Gastrocnemius medialis (tissue), 4 donors: ENCODE measurements around the gene VAV1. TPM values are rescaled to one million over a fixed set of nuclear protein-coding genes. Genes with fewer than 3 reads are reported as not detected.

Experiments
- ATAC-seq, 2 donors: fragments of 150-250 bp; one replicate each; pipeline ENCODE4 v1.9.1; 2016
- DNase-seq, 2 donors: peaks; one replicate each; pipeline ENCODE4 v3.0.0-alpha.2; 2019
- H3K27ac ChIP-seq, 4 donors: fragments of 200-600 bp; sonication (generic); 1 replicate in 1 of 4; 2 replicates in 3 of 4; pipeline ENCODE4 v1.5.1; 2016 to 2018; ENCODE audit warnings: mild to moderate bottlenecking in 2 of 4, moderate library complexity in 1 of 4
- H3K27me3 ChIP-seq, 3 donors: fragments of 200-600 bp; sonication (generic) in 2 of 3; 1 replicate in 1 of 3; 2 replicates in 2 of 3; pipeline versions ENCODE4 v1.5.1 to v1.6.0; 2016 to 2019; ENCODE audit warnings: mild to moderate bottlenecking in 1 of 3, moderate library complexity in 1 of 3
- H3K36me3 ChIP-seq, 2 donors: fragments of 200-600 bp; sonication (generic) in 1 of 2; one replicate each; pipeline ENCODE4 v1.5.1; 2017 to 2018
- H3K4me1 ChIP-seq, 2 donors: fragments of 200-600 bp; sonication (generic) in 1 of 2; one replicate each; pipeline ENCODE4 v1.5.1; 2016 to 2017; ENCODE audit warnings: mild to moderate bottlenecking in 2 of 2
- H3K4me3 ChIP-seq, 4 donors: fragments of 200-600 bp; sonication (generic) in 3 of 4; 1 replicate in 1 of 4; 2 replicates in 3 of 4; pipeline ENCODE4 v1.5.1; 2016 to 2019; ENCODE audit warnings: mild to moderate bottlenecking in 2 of 4
- H3K9me3 ChIP-seq, 3 donors: fragments of 200-600 bp; sonication (generic) in 2 of 3; 1 replicate in 1 of 3; 2 replicates in 2 of 3; pipeline ENCODE4 v1.5.1; 2016 to 2019
- CTCF ChIP-seq, 5 experiments: fragments of 450-650 bp in 3 of 5; fragments of 200-600 bp in 2 of 5; sonication (generic) in 2 of 5; IDR thresholded peaks in 4 of 5; conservative IDR thresholded peaks in 1 of 5; 1 replicate in 4 of 5; 2 replicates in 1 of 5; pipeline ENCODE4 v1.5.1; 2016 to 2019; ENCODE audit warnings: antibody characterized with exemption in 5 of 5, mild to moderate bottlenecking in 3 of 5, moderate library complexity in 3 of 5
- POLR2A ChIP-seq, 2 donors: fragments of 450-650 bp; IDR thresholded peaks; one replicate each; pipeline ENCODE4 v1.6.1; 2017; ENCODE audit warnings: antibody characterized with exemption in 2 of 2, mild to moderate bottlenecking in 2 of 2, moderate library complexity in 2 of 2
- in situ Hi-C, 4 donors: fragments of 200-750 bp; cut with MboI; loops; one replicate each; pipeline versions ENCODE4 v1.15.0 to v1.8.0; 2017; ENCODE audit warnings: low sequenced_read_pairs in 4 of 4
- intact Hi-C: fragments of 100-400 bp; cut with DNase I; formaldehyde crosslinking; loops from one replicate; pipeline ENCODE4 v1.15.1; 2023; ENCODE audit warnings: low total_unique reads
- total RNA-seq, 4 donors: library from RNA; depleted of rRNA; stranded (reverse); fragments of >200 nt; gene quantifications; one replicate each; pipeline versions ENCODE4 v1.1.0 to v1.2.3, GENCODE V29; 2016

VAV1 gene
- total RNA-seq, 4 donors from 2014 or later: 0.63 to 1.8 (median 0.96) TPM

DNA sequence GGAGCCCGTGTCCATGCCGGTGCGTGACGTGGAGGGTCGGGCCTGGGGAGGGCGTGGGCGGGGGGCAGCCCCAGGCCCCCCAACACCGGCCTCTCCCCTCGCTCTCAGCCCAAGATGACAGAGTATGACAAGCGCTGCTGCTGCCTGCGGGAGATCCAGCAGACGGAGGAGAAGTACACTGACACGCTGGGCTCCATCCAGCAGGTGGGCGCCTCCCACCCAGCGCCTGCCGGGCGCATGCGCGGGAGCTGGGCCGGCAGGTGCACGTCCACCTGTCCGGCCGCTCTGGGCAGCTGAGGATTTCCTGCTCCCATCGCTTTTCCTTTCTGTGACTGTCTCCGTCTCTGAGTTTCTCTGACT is 49.8 kb downstream of the VAV1 start:
- Histone ChIP-seq H3K9me3 (no peaks in the 10 kb centered on the region), H3K27ac (no peak overlapping the region), H3K36me3 (no peaks in the 10 kb centered on the region), H3K4me1 (no peaks in the 10 kb centered on the region), H3K4me3 (no peak overlapping the region), H3K27me3 (peaks cover 0 to 7% (median 0%) of the 10 kb centered on the region in 3 donors)
- intact Hi-C loops (no loop called here), in situ Hi-C loops (no loop called here)
- DNase-seq (no peak), ATAC-seq (no peak)
- no peak for TF ChIP-seq CTCF (IDR thresholded peaks at IDR 0.05 in 4 of 5, conservative IDR thresholded peaks at IDR 0.05 in 1 of 5)
- no peak for TF ChIP-seq POLR2A (IDR thresholded peaks at IDR 0.05)

DNA sequence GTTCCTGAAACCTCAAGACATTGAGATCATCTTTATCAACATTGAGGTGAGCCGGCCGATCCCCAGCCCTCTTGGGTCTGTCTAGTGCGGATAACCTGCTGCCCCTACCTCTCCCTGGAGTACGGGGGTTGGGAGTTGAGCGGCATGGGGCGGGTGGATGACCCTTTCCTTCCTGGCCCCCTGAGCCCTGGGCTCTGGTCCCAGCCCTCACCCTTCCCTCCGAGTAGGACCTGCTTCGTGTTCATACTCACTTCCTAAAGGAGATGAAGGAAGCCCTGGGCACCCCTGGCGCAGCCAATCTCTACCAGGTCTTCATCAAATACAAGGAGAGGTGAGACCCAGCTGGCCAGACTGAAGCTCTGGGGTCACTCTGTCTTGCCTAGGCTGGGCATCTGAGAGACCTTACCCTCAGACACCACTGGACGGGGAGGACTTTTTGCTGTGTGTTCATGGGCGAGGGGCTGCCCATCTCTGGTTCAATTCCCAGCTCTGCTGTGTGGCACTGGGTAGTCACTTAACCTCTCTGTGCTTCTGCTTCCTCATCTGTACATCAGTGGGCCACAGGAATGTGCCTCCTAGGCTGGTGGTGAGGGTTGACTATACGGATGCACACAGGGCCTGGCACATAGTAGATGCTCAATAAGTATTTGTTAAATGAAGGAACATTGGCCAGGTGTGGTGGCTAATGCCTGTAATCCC is 52.7 kb downstream of the VAV1 start:
- Histone ChIP-seq H3K27me3 (no peaks in the 10 kb centered on the region), H3K9me3 (no peaks in the 10 kb centered on the region), H3K4me1 (no peaks in the 10 kb centered on the region), H3K36me3 (no peaks in the 10 kb centered on the region), H3K4me3 (no peak overlapping the region), H3K27ac (no peak overlapping the region)
- TF ChIP-seq POLR2A (IDR thresholded peaks at IDR 0.05) (no peak), CTCF (IDR thresholded peaks at IDR 0.05 in 4 of 5, conservative IDR thresholded peaks at IDR 0.05 in 1 of 5) (no peak)
- in situ Hi-C loops: no loop called here
- intact Hi-C loops: no loop called here
- no peak for ATAC-seq
- no peak for DNase-seq

GRCh38 chr19:6826281-6826920 is 53.9 kb downstream of the VAV1 start:
- Histone ChIP-seq H3K36me3 (no peaks in the 10 kb centered on the region), H3K4me3 (no peak overlapping the region), H3K9me3 (no peaks in the 10 kb centered on the region), H3K27me3 (no peaks in the 10 kb centered on the region), H3K4me1 (no peaks in the 10 kb centered on the region), H3K27ac (no peak overlapping the region)
- no peak for ATAC-seq
- TF ChIP-seq CTCF (IDR thresholded peaks at IDR 0.05 in 4 of 5, conservative IDR thresholded peaks at IDR 0.05 in 1 of 5): no peak
- TF ChIP-seq POLR2A (IDR thresholded peaks at IDR 0.05): no peak
- DNase-seq: no peak
- in situ Hi-C loops: no loop called here
- intact Hi-C loops: no loop called here

- no peak overlapping the region for H3K4me3 ChIP-seq
- in situ Hi-C loops (no loop called here), intact Hi-C loops (no loop called here)
- DNase-seq: no peak
- H3K27ac ChIP-seq: no peak overlapping the region
- no peaks in the 10 kb centered on the region for H3K4me1 ChIP-seq
- H3K9me3 ChIP-seq: no peaks in the 10 kb centered on the region
- no peaks in the 10 kb centered on the region for H3K36me3 ChIP-seq
- H3K27me3 ChIP-seq: no peaks in the 10 kb centered on the region
- no peak for ATAC-seq
- TF ChIP-seq POLR2A (IDR thresholded peaks at IDR 0.05): no peak
- no peak for TF ChIP-seq CTCF (IDR thresholded peaks at IDR 0.05 in 4 of 5, conservative IDR thresholded peaks at IDR 0.05 in 1 of 5)
Observed at GRCh38 chr19:6828306-6828697, 55.8 kb downstream of the VAV1 start.
